Skin epidermis (tissue), 12 donors: ENCODE measurements around the gene ALG14.
A peak's percentile ranks its signal among the peaks of the same experiment; 100 is the strongest.
"Not testable (repeated sequence)": the region's sequence is repeated elsewhere in the genome, so short reads cannot be mapped to it uniquely, and the experiment has no call there.

Source experiments
- H3K27ac ChIP-seq, 21 experiments: fragments of 200-600 bp; sonication (generic) in 11 of 21; one replicate each; pipeline ENCODE4 v1.5.0; 2020; ENCODE audit warnings: mild to moderate bottlenecking in 3 of 21, inconsistent platforms in 2 of 21, moderate library complexity in 2 of 21
- H3K4me3 ChIP-seq, 7 experiments: fragments of 200-600 bp; sonication (generic) in 2 of 7; one replicate each; pipeline ENCODE4 v1.5.0; 2020; ENCODE audit warnings: inconsistent platforms in 2 of 7, mild to moderate bottlenecking in 2 of 7, moderate library complexity in 1 of 7

The ALG14 gene

DNA sequence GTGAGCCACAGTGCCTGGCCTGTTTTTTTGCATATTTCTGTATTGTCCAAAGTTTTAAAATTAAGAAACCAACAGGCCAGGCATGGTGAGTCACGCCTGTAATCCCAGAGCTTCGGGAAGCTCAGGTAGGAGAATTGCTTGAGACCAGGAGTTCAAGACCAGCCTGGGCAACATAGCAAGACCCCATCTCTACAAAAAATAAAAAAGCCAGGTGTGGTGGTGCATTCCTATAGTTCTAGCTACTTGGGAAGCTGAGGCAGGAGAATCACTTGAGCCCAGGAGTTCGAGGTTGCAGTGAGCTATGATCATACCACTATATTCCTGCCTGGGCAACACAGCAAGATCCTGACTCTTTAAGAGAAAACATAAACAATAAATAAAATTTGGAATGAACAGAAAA, 25.1 kb downstream of the ALG14 start:
- H3K4me3 ChIP-seq, H3K27ac ChIP-seq: not testable (repeated sequence)

DNA sequence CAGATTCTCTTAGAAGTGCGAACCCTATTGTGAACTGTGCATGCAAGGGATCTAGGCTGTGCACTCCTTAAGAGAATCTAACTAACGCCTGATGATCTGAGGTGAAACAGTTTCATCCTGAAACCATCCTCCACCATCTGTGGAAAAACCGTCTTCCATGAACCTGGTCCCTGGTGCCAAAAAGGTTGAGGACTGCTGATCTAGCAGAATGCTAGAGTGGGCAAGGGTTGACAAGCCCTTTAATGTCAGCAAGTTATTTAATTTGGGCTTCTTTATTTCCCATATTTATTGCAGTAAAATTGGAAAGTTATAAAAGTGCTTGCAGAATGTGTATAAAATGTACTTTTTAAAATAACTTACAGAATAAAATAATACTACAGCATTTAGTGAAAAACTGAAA, 26.4 kb downstream of the ALG14 start:
- H3K27ac ChIP-seq: no peak overlapping the region
- no peak overlapping the region for H3K4me3 ChIP-seq

DNA sequence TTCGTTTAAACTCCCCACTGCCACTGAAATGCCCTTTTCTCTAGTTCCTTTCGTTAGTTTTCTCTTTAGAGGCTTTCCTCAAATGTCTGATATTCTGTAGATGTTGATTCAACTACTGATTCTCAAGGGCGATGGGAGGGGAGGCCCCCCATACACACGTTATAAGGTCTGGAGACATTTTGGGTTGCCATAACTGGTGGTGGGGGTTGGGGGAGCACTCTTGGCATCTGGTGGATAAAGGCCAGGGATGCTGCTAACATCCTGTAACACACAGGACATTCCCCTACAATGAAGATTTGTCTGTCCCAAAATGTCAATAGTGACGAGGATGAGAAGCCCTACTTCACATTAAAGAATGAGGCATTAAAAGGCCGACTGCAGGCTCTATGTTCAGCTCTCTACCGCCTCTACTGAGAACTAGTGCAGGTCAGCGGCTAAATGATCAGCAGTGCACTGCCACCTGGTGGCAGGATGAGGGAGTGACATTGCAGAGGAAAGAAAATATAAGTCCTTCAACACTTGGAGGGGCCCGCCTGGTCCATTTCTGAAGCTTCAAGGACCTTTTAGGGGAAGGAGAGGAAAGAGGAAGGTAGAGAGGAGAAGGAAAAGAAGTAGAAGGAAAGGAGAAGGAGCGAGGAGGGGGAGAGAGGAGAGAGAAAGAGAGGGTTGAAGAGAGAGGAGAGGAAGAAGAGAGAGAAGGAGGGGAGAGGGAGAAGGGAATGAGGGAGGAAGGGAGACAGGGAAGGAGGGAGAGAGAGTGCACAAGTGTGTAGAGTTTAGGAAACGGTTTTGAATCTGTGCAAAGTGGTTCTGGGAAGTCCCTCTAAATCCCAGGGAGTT, 29.4 kb downstream of the ALG14 start:
- Histone ChIP-seq H3K27ac (peak overlapping the region in 10 of 21 experiments; percentile 14 to 81 (median 47)), H3K4me3 (no peak overlapping the region)

DNA sequence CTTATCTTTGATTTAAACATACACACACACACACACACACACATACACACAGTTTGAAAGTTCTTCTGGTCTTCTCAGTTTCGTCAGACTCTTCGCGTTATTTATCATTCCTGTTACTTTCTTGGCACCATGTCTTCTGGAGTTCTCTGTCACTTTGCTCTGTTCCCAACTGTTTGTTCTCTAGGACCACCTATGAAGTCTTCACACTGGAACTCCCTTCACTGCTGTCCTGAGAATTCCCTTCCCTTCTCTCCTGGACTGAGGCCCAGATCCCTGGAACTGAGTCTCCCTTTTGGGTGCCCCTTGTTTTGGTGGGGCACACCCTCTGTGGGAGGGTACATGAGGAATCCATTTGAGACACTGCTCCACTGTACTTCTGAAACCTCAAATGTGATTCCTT, 30.5 kb downstream of the ALG14 start:
- H3K27ac ChIP-seq: peak overlapping the region in 11 of 21 experiments; percentile 34 to 81 (median 60)
- no peak overlapping the region for H3K4me3 ChIP-seq

DNA sequence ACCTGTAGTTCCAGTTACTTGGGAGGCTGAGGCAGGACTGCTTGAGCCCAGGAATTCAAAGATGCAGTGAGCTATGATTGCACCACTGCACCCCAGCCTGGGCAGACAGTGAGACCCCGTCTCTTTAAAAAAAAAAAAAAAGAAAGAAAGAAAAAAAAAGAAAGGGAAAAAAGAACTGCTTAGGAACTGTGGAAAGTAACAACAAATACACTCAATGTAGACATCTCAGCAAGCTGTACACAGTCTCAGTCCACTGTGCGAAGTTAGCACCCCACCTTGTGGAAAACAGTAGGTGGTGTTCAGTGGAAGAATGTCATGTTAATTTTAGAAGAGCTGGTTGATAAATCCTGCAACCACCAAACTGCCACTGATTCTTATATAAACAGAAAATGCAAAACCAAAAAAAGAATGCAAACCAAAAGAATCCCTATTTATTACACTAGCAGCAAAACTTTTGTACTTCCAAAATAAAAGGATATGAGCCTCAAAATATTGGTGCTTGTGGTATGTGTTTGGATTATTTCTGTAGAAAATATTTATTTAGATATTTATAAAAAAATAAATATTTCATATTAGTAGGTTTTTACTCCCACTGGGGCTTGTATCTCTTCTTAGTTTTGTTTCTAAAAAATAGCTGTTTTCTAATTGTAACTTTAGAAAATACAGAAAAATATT, 31.1 kb downstream of the ALG14 start:
- no peak overlapping the region for H3K4me3 ChIP-seq
- H3K27ac ChIP-seq: peak overlapping the region in 4 of 21 experiments; percentile 14 to 70 (median 52)

GRCh38 chr1:95040032-95040525, 32.7 kb downstream of the ALG14 start:
- no peak overlapping the region for H3K4me3 ChIP-seq
- peak overlapping the region in 2 of 21 experiments; percentile 26 to 32 for H3K27ac ChIP-seq

- peak overlapping the region in 1 of 21 experiments; percentile 32 for H3K27ac ChIP-seq
- no peak overlapping the region for H3K4me3 ChIP-seq
Measured at GRCh38 chr1:95039360-95040031, 33.3 kb downstream of the ALG14 start.

DNA sequence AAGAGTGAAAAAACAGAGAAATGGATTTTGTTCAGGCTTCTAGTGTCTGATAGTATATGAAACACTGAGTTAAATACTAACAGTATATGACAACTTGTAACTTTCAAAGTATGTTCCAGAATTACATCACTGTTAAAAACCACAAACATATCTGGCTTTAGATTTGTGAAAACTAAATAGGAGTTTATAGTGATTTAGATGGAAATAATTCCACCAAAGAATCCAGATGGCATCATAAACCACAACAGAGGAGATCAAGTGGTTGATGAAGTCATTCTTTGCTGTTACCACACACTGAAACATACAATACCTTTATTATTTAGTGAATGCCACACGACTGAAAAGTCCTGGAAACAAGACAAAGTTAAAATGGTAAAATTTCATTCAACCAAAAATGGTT, 37.2 kb downstream of the ALG14 start:
- no peak overlapping the region for H3K4me3 ChIP-seq
- peak overlapping the region in 2 of 21 experiments; percentile 26 to 71 for H3K27ac ChIP-seq

DNA sequence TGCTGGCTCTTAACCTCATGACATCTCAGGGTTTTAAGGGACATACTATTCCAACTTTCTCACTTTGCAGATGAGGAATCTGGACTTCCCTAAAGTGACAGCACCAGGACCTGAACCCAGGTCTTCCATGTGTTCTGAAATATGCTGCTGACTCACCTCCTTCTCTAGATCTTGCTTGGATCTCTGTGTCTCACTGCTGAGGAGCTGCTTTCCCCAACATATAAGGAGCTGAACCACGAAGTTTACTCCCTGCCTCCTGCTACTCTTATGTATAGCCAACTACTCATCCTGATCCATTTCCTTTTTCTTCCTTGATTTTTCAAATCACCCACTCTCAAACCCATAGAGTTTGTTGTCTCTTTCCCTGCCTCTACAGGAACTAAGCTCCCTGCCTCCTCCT, 38.2 kb downstream of the ALG14 start:
- H3K27ac ChIP-seq: peak overlapping the region in 3 of 21 experiments; percentile 26 to 71 (median 52)
- H3K4me3 ChIP-seq: no peak overlapping the region

DNA sequence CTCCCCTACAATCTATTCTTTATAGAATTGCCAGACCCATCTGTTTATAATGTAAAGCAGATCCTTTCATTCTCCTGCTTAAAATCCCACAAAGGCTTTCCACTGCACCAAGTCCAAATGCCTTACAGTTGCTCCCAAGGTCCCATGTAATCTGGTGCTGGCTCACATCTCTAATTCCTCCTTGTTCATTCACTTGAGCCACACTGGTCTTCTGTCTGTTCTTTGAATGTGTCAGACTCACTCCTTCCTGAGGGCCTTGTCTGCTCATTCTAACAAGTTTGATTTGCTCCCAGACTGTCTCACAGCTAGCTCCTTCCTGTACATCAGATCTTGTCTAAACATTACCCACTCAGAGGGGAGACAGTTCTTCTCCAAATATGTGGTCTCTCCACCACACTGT, 38.9 kb downstream of the ALG14 start:
- H3K27ac ChIP-seq: peak overlapping the region in 2 of 21 experiments; percentile 52 to 71
- no peak overlapping the region for H3K4me3 ChIP-seq

DNA sequence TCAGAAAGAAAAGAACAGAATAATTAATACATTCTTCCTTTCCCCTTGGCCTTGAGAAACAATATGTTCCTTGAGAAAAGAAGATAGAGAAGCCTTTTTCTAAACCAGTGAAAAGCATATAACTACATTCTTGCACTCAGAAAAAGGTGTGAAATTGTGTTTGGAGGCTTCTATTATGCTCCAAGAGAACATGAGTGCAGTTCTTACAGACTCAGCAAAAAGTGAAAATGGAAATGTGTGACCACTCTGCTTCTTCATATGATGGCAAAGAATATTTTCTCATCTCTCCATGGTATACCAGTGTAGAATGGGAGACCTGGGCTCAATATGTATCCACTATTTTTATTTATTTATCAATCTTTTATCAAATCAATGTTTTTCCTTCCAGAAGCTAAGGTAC, 43.2 kb downstream of the ALG14 start:
- H3K4me3 ChIP-seq: no peak overlapping the region
- H3K27ac ChIP-seq: no peak overlapping the region

GRCh38 chr1:95028954-95029353, 43.8 kb downstream of the ALG14 start:
- no peak overlapping the region for H3K27ac ChIP-seq
- no peak overlapping the region for H3K4me3 ChIP-seq

DNA sequence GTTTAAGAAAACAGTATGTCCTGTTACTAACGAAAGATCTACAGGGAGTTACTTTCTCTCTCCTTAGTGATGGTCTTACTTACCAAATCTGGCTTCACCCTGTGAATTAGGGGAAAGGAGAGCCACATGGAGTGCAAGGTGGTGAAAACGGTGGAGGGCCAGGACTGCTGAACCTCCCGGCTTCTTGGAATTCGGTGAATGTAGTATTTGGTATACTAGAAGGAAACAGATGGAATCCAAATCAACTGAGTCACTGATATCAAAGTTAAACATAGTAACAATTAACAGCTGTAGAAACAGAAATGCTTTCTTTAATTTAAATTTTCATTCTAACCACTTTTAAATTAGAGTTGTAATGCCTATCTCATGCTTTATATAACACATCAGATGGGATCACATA, 45.7 kb downstream of the ALG14 start:
- H3K27ac ChIP-seq: no peak overlapping the region
- H3K4me3 ChIP-seq: no peak overlapping the region

- H3K4me3 ChIP-seq: no peak overlapping the region
- peak overlapping the region in 12 of 21 experiments; percentile 5 to 77 (median 34) for H3K27ac ChIP-seq
Measured at GRCh38 chr1:95023399-95024043, 49.2 kb downstream of the ALG14 start.

GRCh38 chr1:95022644-95022926, 50.2 kb downstream of the ALG14 start:
- Histone ChIP-seq H3K4me3 (no peak overlapping the region), H3K27ac (peak overlapping the region in 5 of 21 experiments; percentile 59 to 77 (median 64))

DNA sequence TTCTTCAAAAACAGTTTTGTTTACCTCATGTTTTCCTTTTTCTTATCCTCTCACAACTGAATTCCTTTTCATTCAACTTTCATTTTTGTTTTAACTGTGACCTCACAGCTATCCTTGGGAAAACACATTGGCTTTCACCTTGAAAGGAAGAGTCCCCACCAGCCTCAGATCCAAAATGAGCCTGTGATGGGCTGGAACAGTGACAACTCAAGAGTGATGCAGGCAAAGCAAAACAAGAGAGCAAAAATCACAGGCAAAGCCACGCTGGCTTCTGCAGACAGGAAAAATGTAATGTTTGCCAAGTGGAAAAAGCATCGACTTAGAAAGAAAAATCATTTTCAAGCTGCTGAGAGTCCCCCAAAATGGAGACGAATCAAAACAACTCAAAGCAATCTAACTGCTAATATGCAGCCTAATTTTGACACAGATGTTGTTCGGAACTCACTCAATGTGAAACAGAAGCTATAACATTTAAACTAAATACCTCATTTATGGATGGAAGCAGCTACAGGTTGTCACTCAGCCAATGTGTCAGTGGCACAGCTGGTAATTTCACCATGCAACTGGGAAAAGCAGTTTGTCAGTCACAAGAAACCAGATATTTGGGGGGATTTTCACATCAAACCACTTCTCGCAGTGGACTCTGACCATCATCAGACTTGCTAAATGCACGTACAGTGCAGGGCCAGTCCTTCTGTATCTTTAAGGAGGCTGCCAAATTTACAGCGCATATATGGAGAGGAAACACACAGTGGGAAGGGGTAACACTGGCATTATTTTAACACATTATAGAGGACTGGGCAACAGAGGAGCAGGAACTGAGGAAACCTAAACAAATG, 50.7 kb downstream of the ALG14 start:
- Histone ChIP-seq H3K4me3 (no peak overlapping the region), H3K27ac (peak overlapping the region in 15 of 21 experiments; percentile 6 to 77 (median 54))

GRCh38 chr1:95021119-95021518, 51.6 kb downstream of the ALG14 start:
- peak overlapping the region in 12 of 21 experiments; percentile 6 to 77 (median 56) for H3K27ac ChIP-seq
- H3K4me3 ChIP-seq: no peak overlapping the region

DNA sequence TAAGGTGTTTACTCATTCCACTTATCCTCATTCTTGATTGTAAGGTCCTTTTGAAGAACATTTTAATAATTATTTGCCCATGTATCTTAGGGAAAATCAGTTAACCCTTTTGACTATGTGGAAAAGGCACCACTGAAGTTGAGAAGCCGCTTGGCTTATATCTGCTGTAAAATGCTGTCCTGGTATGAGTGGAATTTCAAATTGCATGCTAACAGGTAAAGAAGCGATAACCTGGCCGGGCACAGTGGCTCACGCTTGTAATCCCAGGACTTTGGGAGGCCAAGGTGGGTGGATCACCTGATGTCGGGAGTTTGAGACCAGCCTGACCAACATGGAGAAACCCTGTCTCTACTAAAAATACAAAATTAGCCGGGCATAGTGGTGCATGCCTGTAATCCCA, 53.3 kb downstream of the ALG14 start:
- not testable (repeated sequence) for H3K27ac ChIP-seq, H3K4me3 ChIP-seq
